HG03432 (cell line): ENCODE results near the gene MLIP.
"Not testable (repeated sequence)": the region's sequence is repeated elsewhere in the genome, so short reads cannot be mapped to it uniquely, and the experiment has no call there.

ENCODE experiments used
- ATAC-seq: cut with Tn5 transposase; IDR thresholded peaks from one replicate; pipeline ENCODE4 v1.9.1; 2021; ENCODE audit warnings: mild to moderate bottlenecking, moderate library complexity; ENCODE audit not compliant: unreplicated experiment

The MLIP gene

GRCh38 chr6:54209983-54210382 is 98.7 kb downstream of the MLIP start:
- not testable (repeated sequence) for ATAC-seq

- ATAC-seq, result no peak
Measured at GRCh38 chr6:54214286-54214685, 103.0 kb downstream of the MLIP start.

- no peak for ATAC-seq
Measured at GRCh38 chr6:54216336-54216735, 105.1 kb downstream of the MLIP start.

DNA sequence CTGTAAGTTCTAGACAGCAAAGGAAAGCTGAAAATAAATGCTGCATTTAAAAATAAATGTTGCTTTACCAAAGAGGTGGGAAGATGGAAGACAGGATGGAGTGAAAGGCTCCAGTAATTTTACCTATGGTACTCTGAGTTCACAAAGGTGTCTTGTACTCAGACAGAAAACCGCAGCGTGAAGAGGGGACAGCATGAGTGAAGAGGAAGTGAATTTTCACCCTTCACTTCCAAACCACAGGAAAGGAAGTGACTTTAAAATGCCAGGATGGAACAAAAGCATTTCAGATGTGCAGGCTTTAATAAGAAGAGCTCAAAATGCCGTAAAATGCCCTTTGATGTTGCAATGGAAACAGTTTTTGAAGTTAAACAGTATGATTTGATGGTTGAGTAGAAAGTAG is 105.8 kb downstream of the MLIP start:
- ATAC-seq, result no peak

GRCh38 chr6:54222217-54222616 is 111.0 kb downstream of the MLIP start:
- ATAC-seq, result no peak

GRCh38 chr6:54232703-54233102 is 121.5 kb downstream of the MLIP start:
- ATAC-seq, result no peak

- no peak for ATAC-seq
Measured at GRCh38 chr6:54234539-54234938, 123.3 kb downstream of the MLIP start.

DNA sequence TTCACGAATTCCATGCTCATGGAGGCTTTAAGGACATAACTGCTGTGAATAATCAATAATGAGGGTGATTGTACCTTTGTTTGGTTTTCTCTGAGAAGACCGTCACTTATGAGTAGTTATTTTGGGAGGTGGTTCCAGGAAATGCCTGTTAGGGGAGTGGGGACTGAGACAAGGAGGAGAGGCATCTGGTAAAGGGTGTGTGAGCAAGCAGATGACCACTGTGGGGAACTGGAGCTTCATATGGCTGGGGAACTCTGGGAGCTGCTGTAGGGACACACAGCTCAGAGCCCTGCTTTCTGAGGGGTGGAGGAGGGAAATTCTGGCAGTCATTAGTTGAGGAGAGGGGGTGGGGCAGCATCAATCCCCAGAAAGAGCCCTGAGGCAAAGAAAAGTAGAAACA is 125.7 kb downstream of the MLIP start:
- ATAC-seq, result no peak

DNA sequence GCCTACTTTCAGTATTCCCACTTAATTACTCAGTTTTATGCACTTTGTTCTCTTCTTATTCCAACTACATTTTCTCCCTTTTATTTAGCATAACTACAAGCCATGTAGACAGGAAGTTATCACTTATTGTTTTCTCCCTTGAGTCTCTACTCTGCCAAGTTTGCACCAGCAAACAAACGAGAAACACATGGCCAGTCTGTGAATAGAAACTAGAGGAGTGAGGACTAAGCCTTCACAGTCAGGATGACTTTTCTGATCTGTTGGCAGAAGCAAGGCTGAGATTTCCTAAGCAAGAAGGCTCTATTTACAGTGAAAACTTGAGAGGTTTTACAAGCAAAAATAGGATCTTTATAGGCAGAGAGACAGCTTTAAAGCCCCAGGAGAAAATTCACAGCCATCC is 127.2 kb downstream of the MLIP start:
- ATAC-seq, result no peak

GRCh38 chr6:54243699-54244098 is 132.5 kb downstream of the MLIP start:
- no peak for ATAC-seq

DNA sequence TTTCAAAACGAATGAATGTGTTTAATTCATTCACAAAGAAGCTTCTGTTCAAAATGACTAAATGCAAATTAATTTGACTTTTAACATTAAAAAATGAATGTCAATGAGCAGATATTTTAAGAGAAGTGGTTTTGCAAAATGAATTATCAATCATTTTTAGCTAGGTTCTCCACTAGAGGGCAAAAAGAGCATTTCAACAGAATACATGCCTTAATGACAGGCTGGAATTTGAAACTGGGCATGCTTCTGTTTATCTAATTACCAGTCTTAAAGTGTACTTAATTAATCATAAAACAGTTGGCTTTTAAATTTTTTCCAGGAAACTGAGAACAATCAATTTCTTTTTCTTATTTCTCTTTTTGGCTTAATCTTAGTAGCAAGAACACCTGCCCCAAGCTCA is 133.2 kb downstream of the MLIP start:
- no peak for ATAC-seq

- no peak for ATAC-seq
Measured at GRCh38 chr6:54245265-54245664, 134.0 kb downstream of the MLIP start.

DNA sequence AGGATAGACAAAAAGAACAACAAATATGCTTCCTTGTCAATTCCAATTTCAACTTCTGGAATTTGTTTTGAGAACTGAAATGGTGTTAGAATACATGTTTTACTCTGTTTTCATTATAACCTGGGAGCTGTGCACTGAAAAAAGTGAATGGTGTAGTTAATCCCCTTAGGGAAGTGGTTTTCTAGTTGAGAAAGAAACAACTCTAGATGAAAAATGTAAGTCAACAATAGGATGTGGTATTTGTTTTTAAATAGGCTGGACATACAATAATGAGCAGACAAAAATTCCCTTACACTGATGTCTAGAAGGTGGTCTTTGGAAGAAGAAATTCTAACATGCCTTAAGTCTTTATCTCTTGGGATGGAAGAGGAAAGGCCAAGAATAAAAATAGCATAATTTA is 137.1 kb downstream of the MLIP start:
- ATAC-seq, result peak; percentile 48

- peak; percentile 38 for ATAC-seq
Measured at GRCh38 chr6:54248994-54249393, 137.8 kb downstream of the MLIP start.

DNA sequence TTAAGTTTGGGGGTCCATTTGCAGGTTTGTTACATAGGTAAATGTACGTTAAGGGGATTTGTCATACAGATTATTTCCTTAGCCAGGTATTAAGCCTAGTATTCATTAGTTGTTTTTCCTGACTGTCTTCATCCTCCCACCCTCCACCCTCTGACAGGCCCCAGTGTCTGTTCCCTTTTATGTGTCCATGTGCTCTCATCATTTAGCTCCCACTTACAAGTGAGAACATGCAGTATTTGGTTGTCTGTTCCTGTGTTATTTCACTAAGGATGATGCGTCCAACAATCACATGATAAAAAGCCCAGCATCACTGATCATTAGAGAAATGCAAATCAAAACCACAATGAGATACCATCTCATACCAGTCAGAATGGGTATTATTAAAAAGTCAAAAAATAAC is 138.6 kb downstream of the MLIP start:
- not testable (repeated sequence) for ATAC-seq

DNA sequence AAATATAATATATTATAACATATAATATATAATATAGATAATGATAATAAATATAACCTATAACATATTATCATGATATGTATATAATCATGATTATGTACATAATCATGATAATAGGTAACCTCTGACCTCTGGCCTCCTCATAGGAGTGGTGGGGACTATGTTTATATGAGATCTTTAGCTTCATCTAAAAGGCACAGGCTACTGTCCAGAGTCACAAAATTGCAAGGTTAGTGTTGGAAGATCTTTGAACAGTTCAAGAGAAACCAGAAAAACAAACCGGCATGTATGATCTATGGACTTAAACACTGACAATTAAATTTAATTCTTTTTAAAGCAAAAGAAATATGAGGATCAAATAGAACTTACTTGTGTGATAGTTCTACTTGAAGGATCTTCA is 141.3 kb downstream of the MLIP start:
- ATAC-seq, result no peak

DNA sequence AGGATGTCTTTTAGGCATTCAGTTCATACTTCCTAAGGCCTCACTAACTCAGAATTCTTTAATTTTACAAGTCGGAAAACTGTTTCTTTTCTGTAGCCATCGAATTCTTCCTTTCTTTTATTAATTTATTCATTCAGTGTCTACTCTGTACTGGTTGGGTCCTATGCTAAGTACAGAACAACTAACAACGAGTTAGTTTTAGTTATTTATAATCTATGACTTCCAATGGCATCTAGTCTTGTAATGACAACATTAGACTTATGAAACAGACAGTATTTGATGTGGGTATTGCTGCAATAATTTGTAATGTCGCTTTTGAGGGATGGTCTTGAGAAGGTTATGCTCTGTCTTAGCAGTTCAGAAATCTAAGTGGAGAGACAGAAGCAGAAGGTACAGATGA is 141.7 kb downstream of the MLIP start:
- no peak for ATAC-seq

DNA sequence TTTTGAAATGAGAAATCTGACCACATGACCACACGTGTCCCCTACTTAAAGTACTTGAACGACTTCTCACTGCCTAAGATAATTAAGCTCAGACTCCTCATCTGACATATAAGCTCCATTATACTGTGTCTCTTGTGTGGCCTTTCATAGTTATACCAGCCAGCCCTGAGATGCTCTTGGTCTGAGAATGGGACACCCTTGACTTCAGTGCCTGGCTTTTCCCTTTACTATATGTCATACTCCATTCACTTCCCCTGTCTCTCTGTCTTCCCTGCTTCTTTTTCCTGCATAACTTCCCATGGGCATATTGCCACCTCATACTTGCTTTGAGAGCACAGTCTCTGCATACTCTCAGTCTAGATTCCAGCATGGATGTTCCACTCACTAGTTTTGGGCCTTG is 143.6 kb downstream of the MLIP start:
- ATAC-seq, result no peak

- no peak for ATAC-seq
Measured at GRCh38 chr6:54255886-54256285, 144.6 kb downstream of the MLIP start.

GRCh38 chr6:54260025-54260424 is 148.8 kb downstream of the MLIP start:
- ATAC-seq, result no peak

DNA sequence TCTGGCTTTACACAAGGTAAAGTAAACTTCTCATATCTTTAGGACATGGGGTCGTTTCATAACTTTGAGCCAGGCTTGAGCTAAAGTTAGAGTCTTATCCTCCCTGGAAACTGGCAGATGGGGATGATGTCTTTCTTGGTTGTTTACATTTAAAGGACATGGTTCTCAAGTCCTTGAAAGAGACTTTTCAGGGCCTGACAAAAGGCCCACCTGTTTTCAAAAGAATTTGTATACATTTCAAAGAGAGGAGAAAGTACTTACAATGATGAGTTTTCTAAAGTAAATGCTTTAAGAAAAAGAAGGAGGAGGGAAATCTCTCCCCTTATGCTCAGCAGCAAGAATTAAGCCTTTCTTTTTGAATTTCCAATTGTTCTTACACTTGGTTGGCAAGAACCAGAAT is 151.3 kb downstream of the MLIP start:
- ATAC-seq, result no peak

- no peak for ATAC-seq
Measured at GRCh38 chr6:54262971-54263370, 151.7 kb downstream of the MLIP start.

- no peak for ATAC-seq
Measured at GRCh38 chr6:54264581-54265272, 153.5 kb downstream of the MLIP start.
